T-helper 2 cell treated with Interferon-gamma antibody and Interleukin-4, amounts not matched to agents 5 μg/mL and 100 μg/mL, for 36 hours (primary cell): ENCODE measurements around the gene ZNF710.

Experiments
- DNase-seq: peaks from one replicate; pipeline ENCODE4 v3.0.0; 2021; ENCODE audit warnings: low spot score
- H3K27ac Mint-ChIP-seq: one replicate; pipeline ENCODE4 v1.8.0; 2021; ENCODE audit warnings: mild to moderate bottlenecking, mixed read lengths
- H3K27me3 Mint-ChIP-seq: one replicate; pipeline ENCODE4 v1.8.0; 2021; ENCODE audit warnings: low read depth, mixed read lengths
- H3K36me3 Mint-ChIP-seq: one replicate; pipeline ENCODE4 v1.8.0; 2021; ENCODE audit warnings: low read depth, mixed read lengths
- H3K4me1 Mint-ChIP-seq: one replicate; pipeline ENCODE4 v1.8.0; 2021; ENCODE audit warnings: low read depth, mixed read lengths
- H3K4me3 Mint-ChIP-seq: one replicate; pipeline ENCODE4 v1.8.0; 2022; ENCODE audit warnings: mild to moderate bottlenecking, moderate library complexity, mixed read lengths
- H3K9me3 Mint-ChIP-seq: one replicate; pipeline ENCODE4 v1.8.0; 2021; ENCODE audit warnings: mixed read lengths

Gene ZNF710

DNA sequence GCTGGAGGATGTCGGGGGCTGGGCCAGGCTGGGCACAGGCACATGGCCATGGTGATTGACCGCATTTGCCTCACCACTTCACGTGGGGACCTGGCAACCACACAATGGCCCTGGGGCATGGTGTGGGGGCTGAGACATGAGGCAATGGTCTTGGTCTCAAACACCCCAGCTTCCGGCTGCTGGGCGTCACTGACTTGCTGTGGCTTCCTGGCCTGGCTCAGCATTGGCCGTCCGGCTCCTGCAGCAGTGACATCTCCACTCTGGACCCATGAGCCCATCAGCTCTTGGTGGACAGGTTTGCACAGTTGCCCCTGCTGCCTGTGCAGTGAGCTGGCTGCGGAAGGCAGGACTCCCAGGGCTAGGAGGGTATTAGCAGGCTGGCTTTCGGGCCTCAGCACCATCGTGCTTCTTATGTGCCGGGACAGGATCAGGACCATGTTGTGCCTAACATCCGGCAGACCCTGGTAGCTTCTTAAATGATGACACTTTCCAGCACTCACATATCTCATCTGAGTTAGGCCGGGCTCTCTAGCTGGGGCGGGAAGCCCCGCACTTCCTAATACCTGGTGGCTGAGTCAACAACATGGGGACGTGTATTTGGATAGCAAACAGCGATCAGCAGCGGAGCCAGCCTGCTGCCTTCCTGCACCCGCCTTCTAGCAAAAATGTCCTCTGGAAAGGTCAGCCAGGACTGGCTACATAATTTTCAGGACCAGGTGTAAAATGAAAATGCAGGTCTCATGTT lies 34.1 kb downstream of the ZNF710 start:
- Mint-ChIP-seq H3K27ac (peak overlapping the region; percentile 93), H3K36me3 (peaks cover 5% of the 10 kb centered on the region), H3K4me3 (peak overlapping the region; percentile 34), H3K4me1 (peaks cover 64% of the 10 kb centered on the region), H3K9me3 (no peaks in the 10 kb centered on the region), H3K27me3 (no peaks in the 10 kb centered on the region)
- DNase-seq = no peak

DNA sequence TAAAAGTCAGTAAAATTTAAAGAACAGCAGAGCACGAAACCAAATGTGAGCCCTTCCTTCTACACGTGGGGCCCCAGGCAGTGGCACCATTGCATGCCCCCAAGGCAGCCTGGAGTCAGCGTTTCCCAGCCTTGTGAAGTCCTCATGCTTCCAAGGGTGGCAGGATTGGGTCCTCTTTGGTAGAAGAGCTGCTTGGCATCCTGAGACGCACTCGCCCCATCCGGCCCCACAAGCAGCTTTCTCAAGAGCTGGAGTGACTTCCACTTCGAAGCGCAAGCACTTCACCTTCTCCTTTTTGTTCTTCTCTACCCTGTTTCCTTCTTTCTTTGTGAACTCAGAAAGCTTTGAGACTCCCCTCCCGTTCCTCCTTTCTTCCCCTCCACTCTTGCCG lies 34.7 kb downstream of the ZNF710 start:
- H3K27ac Mint-ChIP-seq = peak overlapping the region; percentile 82
- H3K4me1 Mint-ChIP-seq = peaks cover 66% of the 10 kb centered on the region
- H3K9me3 Mint-ChIP-seq = no peaks in the 10 kb centered on the region
- peaks cover 5% of the 10 kb centered on the region for H3K36me3 Mint-ChIP-seq
- no peak for DNase-seq
- H3K27me3 Mint-ChIP-seq = no peaks in the 10 kb centered on the region
- peak overlapping the region; percentile 34 for H3K4me3 Mint-ChIP-seq

DNA sequence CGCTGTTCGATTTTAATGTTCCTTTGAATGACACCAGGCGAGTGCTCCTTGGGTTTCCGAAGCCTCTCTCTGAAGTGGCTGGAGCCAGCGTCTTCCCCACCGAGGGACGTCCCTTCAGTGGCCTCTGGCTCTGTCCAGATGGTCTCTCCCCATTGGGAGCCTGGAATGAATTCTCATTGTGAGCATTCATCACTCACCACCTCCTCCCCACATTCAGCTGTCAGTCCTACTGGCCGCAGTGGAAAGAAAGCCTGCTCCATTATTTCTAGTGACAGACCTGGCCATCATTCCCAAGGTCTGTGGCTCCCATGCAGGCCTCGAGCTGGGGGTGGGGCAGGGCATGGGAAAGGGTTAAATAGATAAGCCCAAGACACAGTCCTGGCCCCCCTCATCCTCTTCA lies 35.2 kb downstream of the ZNF710 start:
- Mint-ChIP-seq H3K9me3 (no peaks in the 10 kb centered on the region), H3K27me3 (no peaks in the 10 kb centered on the region), H3K4me1 (peaks cover 65% of the 10 kb centered on the region), H3K36me3 (peaks cover 5% of the 10 kb centered on the region), H3K4me3 (no peak overlapping the region), H3K27ac (peak overlapping the region; percentile 82)
- no peak for DNase-seq

DNA sequence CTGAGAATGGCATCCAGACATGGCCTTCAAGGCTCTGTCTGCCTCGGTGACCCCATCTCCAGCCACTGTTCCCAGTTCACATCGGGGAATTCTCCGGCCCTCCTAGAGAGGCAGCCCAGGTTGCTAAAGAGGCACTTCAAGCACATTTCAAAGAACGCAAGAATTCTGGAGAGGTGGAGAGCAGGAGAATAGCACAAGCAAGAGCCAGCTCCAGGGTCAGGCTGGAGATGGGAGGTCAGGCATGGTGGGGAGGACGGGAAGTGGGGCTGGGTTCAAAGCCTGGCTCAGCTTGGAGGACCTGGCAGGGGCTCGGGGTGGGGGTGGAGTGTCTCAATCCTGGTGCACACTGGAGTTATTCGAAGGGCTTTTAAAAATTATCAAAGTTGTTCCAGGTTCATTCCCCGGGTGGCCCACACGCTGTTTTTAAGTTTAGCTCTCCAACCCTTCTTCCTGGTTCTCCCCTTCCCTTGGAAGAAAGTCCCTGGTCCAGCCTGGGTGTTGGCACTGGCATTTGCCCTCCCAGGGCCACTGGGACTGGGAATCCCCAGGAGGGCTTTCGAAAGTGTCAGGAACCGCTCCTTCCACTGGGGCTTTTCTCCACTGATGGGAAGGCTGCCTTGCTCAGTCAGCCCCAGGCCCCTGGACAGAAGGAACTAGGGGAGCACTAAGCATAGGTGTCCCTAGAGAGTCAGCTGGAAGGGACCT lies 35.8 kb downstream of the ZNF710 start:
- H3K36me3 Mint-ChIP-seq = peaks cover 5% of the 10 kb centered on the region
- no peak overlapping the region for H3K4me3 Mint-ChIP-seq
- peak overlapping the region; percentile 41 for H3K27ac Mint-ChIP-seq
- H3K9me3 Mint-ChIP-seq = no peaks in the 10 kb centered on the region
- peaks cover 61% of the 10 kb centered on the region for H3K4me1 Mint-ChIP-seq
- no peaks in the 10 kb centered on the region for H3K27me3 Mint-ChIP-seq
- no peak for DNase-seq

DNA sequence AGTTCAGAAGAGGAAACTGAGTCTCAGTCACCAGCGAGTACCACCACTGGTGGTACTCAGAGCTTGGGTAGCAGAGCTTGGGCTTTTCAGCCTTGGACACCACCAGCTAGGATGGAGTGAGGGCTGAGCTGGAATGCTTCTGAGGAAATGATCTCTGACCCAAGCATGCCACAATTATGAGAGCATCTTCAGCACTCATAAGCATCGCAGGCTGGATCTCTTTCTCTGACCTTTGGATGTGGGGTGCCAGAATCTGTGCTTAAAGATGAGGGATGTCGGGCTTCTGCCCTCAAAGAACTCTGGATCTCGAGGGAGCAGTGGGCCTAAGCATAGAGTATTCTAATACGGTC lies 36.4 kb downstream of the ZNF710 start:
- peaks cover 57% of the 10 kb centered on the region for H3K4me1 Mint-ChIP-seq
- no peaks in the 10 kb centered on the region for H3K9me3 Mint-ChIP-seq
- no peaks in the 10 kb centered on the region for H3K27me3 Mint-ChIP-seq
- peak overlapping the region; percentile 9 for H3K27ac Mint-ChIP-seq
- no peak for DNase-seq
- H3K4me3 Mint-ChIP-seq = no peak overlapping the region
- peaks cover 5% of the 10 kb centered on the region for H3K36me3 Mint-ChIP-seq

DNA sequence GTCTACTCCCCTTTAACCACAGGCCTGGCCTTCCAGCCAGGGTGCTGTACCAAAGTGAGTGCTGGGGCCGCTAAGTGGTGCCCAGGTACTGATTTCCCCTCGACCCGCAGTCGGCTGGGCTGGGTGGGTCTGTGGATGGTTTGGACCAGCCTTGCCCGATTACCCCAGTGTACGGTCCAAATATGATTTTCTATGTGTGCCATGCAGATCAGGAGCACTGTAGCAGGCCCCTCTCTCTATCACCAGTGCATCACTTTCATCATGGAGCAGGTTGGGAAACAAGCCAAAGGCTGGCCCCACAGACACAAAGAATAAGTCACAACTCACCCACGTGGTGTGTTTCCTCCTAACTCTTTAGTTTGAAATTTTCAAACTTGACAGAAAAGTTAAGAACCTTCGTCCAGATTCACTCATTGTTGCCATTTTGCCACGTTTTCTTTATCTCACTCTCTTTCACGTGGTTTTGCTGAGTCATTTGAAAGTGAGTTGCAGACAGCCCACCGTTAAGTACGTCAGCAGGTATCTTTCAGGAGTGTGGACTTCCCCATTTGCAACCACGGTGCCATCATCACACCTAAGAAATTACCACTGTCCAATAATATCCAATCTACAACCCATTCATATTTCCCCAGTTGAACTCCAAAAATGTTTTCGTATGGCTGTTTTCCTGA lies 37.0 kb downstream of the ZNF710 start:
- H3K4me3 Mint-ChIP-seq = peak overlapping the region; percentile 0
- peaks cover 54% of the 10 kb centered on the region for H3K4me1 Mint-ChIP-seq
- H3K9me3 Mint-ChIP-seq = no peaks in the 10 kb centered on the region
- peak overlapping the region; percentile 46 for H3K27ac Mint-ChIP-seq
- peaks cover 5% of the 10 kb centered on the region for H3K36me3 Mint-ChIP-seq
- peak; percentile 79 for DNase-seq
- H3K27me3 Mint-ChIP-seq = no peaks in the 10 kb centered on the region

DNA sequence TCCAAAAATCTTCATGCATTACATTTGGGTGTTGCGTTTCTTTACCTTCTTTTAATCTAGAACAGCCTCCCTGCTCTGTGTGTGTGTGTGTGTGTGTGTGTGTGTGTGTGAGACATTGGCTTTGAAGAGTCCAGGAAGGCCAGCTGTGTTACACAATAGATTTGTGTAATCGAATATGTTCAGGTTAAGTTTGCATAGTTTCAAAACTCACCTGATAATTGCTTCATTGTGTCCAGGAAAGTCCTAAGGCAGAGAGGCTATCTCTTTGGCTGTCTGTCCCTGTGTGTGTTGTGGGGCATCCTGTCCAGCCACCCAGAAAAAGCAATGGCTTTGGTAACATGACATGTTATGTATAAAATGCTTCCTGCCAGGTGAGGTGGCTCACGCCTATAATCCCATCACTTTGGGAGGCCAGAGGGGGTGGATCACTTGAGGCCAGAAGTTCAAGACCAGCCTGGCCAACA lies 37.5 kb downstream of the ZNF710 start:
- Mint-ChIP-seq H3K27ac (peak overlapping the region; percentile 46), H3K9me3 (no peaks in the 10 kb centered on the region), H3K36me3 (peaks cover 5% of the 10 kb centered on the region), H3K4me3 (peak overlapping the region; percentile 0), H3K4me1 (peaks cover 49% of the 10 kb centered on the region), H3K27me3 (no peaks in the 10 kb centered on the region)
- DNase-seq = no peak

DNA sequence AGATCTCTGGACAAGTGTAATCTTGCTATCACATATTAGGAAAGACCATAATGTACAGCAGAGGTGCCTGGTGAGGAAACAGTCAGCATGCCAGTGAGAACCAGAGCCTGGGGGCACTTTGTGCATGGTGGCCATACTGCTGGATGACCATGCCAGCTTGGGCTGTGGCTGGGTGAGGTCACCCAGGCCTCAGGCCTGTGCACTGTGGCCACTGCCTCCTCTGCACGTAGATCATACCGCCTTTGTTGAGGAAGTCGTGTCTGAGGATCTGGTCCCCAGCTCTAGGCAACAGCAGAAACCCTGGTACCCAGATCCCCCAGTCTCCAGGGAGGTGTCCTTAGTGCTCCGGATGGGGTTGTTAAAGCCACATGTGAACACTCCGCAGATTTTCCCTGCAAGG lies 38.9 kb downstream of the ZNF710 start:
- Mint-ChIP-seq H3K27me3 (no peaks in the 10 kb centered on the region), H3K4me3 (no peak overlapping the region), H3K9me3 (no peaks in the 10 kb centered on the region), H3K36me3 (peaks cover 3% of the 10 kb centered on the region), H3K4me1 (peaks cover 38% of the 10 kb centered on the region), H3K27ac (no peak overlapping the region)
- DNase-seq = no peak

DNA sequence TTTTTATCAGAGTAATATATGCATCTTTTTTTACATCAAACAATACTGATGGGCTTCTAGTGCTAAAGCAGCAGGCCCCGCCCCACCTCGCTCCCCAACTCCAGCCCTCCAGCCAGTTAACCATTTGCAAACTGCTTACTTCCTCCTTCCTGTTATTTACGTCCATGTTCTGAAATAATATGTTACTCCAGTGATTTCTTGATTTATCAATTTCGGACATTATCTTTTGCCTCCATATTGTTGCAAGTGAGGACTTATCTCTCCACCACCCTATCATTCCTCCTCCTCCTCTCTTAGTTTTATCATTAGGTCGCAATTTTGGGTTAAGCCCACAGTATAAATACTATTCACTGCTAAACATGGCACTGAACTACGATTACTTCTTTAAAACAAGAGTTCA lies 39.5 kb downstream of the ZNF710 start:
- no peak for DNase-seq
- Mint-ChIP-seq H3K9me3 (no peaks in the 10 kb centered on the region), H3K4me3 (no peak overlapping the region), H3K4me1 (peaks cover 33% of the 10 kb centered on the region), H3K36me3 (peaks cover 3% of the 10 kb centered on the region), H3K27me3 (no peaks in the 10 kb centered on the region), H3K27ac (peak overlapping the region; percentile 24)

DNA sequence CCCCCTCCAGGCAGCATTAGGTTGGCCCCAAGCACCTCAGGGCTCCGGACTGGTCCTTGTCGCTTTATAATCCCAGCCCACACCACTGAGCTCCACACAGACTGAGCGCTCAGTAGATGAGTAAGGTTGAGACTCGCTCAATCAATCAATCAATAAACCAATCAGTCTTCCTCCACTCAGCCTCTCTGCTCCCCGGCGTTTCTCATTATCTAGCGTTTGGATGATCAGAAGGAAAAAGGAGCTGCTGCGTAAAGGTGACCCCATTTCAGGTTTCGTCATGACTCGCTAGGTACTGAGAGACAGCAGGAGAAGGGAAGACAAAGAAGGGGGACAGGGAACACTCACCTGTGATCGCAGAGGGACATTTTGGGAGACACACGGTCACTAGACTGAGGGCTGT lies 41.2 kb downstream of the ZNF710 start:
- Mint-ChIP-seq H3K36me3 (peaks cover 3% of the 10 kb centered on the region), H3K4me3 (no peak overlapping the region)

DNA sequence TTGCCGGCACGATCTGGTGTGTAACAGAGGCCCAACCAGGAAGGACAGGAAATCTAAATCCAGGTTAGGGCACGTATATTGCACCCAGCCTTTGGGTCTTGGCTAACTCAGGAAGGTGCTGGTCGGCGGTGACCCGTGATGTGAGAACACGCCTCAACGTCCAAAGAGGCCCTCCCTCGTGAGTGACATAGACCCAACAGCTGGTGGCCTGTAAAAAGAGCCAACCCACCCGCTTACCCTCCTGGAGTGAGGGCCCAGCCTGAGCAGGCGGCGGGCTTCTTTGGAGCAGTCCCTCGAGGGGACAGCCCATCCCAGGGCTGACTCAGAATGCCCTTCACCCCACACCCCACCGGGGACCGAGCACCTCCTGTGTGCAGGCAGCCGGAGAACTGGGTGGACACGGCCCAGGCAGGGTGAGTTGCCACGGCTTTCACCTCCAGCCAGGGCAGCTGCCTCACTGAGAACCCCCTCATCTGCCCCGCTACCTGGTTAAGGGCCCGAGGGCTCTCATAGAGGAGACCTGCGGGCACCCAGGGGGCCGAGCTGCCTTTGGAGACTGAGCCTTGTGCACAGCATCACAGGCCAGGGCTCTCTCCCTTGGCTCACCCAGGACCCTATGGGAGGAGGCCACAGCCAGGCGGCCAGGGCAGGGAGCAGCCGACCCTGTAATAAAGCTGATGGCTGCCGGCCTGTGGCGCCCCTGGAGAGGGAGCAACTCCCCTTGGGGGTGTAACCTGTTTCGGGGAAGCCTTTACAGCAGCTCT lies 41.8 kb downstream of the ZNF710 start:
- Mint-ChIP-seq H3K4me3 (no peak overlapping the region), H3K4me1 (peaks cover 16% of the 10 kb centered on the region), H3K36me3 (no peaks in the 10 kb centered on the region), H3K27me3 (no peaks in the 10 kb centered on the region), H3K9me3 (no peaks in the 10 kb centered on the region), H3K27ac (peak overlapping the region; percentile 18)
- no peak for DNase-seq

More for the DNA sequence above, 41.2 kb downstream of the ZNF710 start:
- H3K27ac Mint-ChIP-seq = peak overlapping the region; percentile 18
- DNase-seq = no peak
- H3K4me1 Mint-ChIP-seq = peaks cover 21% of the 10 kb centered on the region
- no peaks in the 10 kb centered on the region for H3K9me3 Mint-ChIP-seq
- H3K27me3 Mint-ChIP-seq = no peaks in the 10 kb centered on the region

DNA sequence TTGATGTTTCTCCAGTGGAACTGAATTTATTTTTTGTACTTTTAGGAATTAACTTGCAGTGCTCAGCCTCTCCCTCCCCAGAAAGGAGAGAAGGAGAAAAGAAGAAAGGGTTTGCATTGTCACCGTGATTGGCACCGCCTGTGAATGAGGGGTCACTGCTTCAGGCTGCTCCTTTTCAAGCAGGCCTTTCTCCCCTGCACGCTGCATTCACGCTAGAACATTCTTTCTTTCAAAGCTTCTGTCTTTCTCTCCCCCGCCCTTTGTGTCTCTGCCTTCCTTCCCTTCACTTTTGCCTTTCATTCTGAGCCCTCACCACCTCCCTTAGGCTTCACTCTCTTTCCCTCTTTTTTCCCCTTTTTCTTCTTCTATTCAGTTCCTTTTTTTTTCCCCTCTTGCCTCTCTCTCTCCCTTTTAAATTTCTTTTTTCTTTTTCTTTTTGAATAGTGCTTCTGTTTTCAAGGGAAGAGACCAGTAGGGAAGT lies 42.4 kb downstream of the ZNF710 start:
- Mint-ChIP-seq H3K27me3 (no peaks in the 10 kb centered on the region), H3K9me3 (no peaks in the 10 kb centered on the region), H3K36me3 (no peaks in the 10 kb centered on the region), H3K27ac (peak overlapping the region; percentile 71), H3K4me1 (peaks cover 10% of the 10 kb centered on the region), H3K4me3 (no peak overlapping the region)
- no peak for DNase-seq

DNA sequence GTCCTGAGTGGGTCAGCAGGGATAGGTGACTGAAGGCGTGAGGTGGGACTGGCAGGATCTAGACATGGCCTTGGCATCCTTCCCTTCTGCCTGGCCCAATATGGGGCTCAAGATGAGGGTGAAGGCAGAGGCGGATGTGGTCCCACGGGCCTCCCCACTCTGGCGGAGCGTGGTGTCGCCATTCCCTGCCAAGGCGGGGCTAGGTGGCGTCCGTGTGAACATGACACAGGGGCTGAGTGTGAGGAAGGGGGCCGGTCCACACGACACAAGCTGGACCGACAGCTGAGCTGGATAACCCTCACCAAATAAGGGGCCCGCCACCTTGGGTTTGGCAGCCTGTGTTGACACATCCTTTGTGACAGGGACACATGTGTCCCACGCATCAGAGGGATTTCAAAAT lies 43.1 kb downstream of the ZNF710 start:
- no peaks in the 10 kb centered on the region for H3K9me3 Mint-ChIP-seq
- H3K4me1 Mint-ChIP-seq = peaks cover 9% of the 10 kb centered on the region
- H3K27ac Mint-ChIP-seq = no peak overlapping the region
- no peak for DNase-seq
- no peak overlapping the region for H3K4me3 Mint-ChIP-seq
- H3K36me3 Mint-ChIP-seq = no peaks in the 10 kb centered on the region
- no peaks in the 10 kb centered on the region for H3K27me3 Mint-ChIP-seq
